GM12801 (cell line): ENCODE data around the gene ACOT7.

Experiments used
- CTCF ChIP-seq: IDR thresholded peaks from one replicate; pipeline ENCODE4 v1.5.1; 2011; ENCODE audit warnings: control low read depth; ENCODE audit not compliant: insufficient read length; ENCODE audit errors: extremely low read depth

ACOT7 gene

GRCh38 chr1:6243053-6243834, 150.3 kb downstream of the ACOT7 start:
- no peak for TF ChIP-seq CTCF

GRCh38 chr1:6241887-6242740, 151.5 kb downstream of the ACOT7 start:
- TF ChIP-seq CTCF: no peak

GRCh38 chr1:6241107-6241886, 152.3 kb downstream of the ACOT7 start:
- no peak for TF ChIP-seq CTCF

- no peak for TF ChIP-seq CTCF
Measured at GRCh38 chr1:6239950-6240768, 153.4 kb downstream of the ACOT7 start.

GRCh38 chr1:6239213-6239752, 154.3 kb downstream of the ACOT7 start:
- TF ChIP-seq CTCF: no peak

- no peak for TF ChIP-seq CTCF
Measured at GRCh38 chr1:6237093-6237492, 156.5 kb downstream of the ACOT7 start.
